GM12878 (cell line): Measurements from ENCODE around the gene ADAM30. TPM values are rescaled to one million over a fixed set of nuclear protein-coding genes. Genes with fewer than 3 reads are reported as not detected.

Experiments
- ATAC-seq: fragments of 200-7000 bp; cut with Tn5 transposase; 3 replicates; pipeline ENCODE4 v1.9.1; 2020; ENCODE audit warnings: mild to moderate bottlenecking, moderate library complexity
- BruUV-seq: library from RNA; stranded (reverse); fragments of 400-500 nt; replicated peaks from 2 replicates; lab custom pipeline; 2021; lab: Mats Ljungman, UMichigan
- CTCF ChIA-PET: fragments of 300-600 bp; sonication (Branson Sonifier 250); formaldehyde crosslinking; extraction: SDS; loops from one replicate; lab custom pipeline; 2021; ENCODE audit warnings: inconsistent platforms; lab: Yijun Ruan, JAX
- POLR2A ChIA-PET: fragments of 350-600 bp; formaldehyde crosslinking; extraction: SDS; loops from one replicate; lab custom pipeline; 2021; ENCODE audit warnings: inconsistent platforms; lab: Charles Lee
- RAD21 ChIA-PET: fragments of 300-600 bp; sonication (Branson Sonifier 250); formaldehyde crosslinking; loops from one replicate; lab custom pipeline; 2023; ENCODE audit warnings: antibody characterized with exemption; ENCODE audit not compliant: unreplicated experiment; lab: Charles Lee
- SMC1A ChIA-PET: fragments of 300-600 bp; sonication (Branson Sonifier 250); formaldehyde crosslinking; loops from one replicate; lab custom pipeline; 2023; ENCODE audit not compliant: unreplicated experiment, uncharacterized antibody; lab: Charles Lee
- DNase-seq: peaks from one replicate; pipeline ENCODE4 v3.0.0-alpha.2; 2011; ENCODE audit warnings: low read depth, low spot score
- FAIRE-seq: peaks from 3 replicates; lab custom pipeline; 2011; peaks lifted over from hg19 to GRCh38; lab: Jason Lieb, UNC
- H2AFZ ChIP-seq: 2 replicates; pipeline ENCODE4 v1.6.0; 2011; ENCODE audit warnings: low read depth, low read length, control low read depth; ENCODE audit not compliant: control insufficient read depth
- H3K27ac ChIP-seq: 2 replicates; pipeline ENCODE4 v1.5.1; 2011; ENCODE audit warnings: control low read depth; ENCODE audit not compliant: control insufficient read depth, insufficient read depth
- H3K27me3 ChIP-seq, 2 experiments: replicated peaks in 1 of 2; 2 replicates each; pipeline versions ENCODE4 v1.6.0 to v1.6.1; 2011; ENCODE audit warnings: low read length in 1 of 2; ENCODE audit not compliant: control insufficient read depth in 2 of 2, insufficient read depth in 2 of 2
- H3K36me3 ChIP-seq, 2 experiments: 2 replicates each; pipeline ENCODE4 v1.5.1; 2011; ENCODE audit warnings: low read length in 1 of 2; ENCODE audit not compliant: control insufficient read depth in 2 of 2, insufficient read depth in 2 of 2
- H3K4me1 ChIP-seq: 2 replicates; pipeline ENCODE4 v1.6.1; 2011; ENCODE audit warnings: mild to moderate bottlenecking, low read length, moderate library complexity, mixed read lengths; ENCODE audit not compliant: control insufficient read depth, insufficient read depth
- H3K4me2 ChIP-seq: 2 replicates; pipeline ENCODE4 v1.6.0; 2011; ENCODE audit warnings: control low read depth; ENCODE audit not compliant: control insufficient read depth, insufficient read depth
- H3K4me3 ChIP-seq: fragments of 200-600 bp; sonication (generic); 2 replicates; pipeline ENCODE4 v1.5.1; 2016
- H3K79me2 ChIP-seq: 2 replicates; pipeline ENCODE4 v1.6.0; 2011; ENCODE audit warnings: low read length; ENCODE audit not compliant: control insufficient read depth, insufficient read depth
- H3K9ac ChIP-seq: 2 replicates; pipeline ENCODE4 v1.8.0; 2011; ENCODE audit warnings: low read length, control low read depth, mixed read lengths; ENCODE audit not compliant: control insufficient read depth, insufficient read depth
- H3K9me3 ChIP-seq: replicated peaks from 3 replicates; pipeline ENCODE4 v1.5.1; 2011; ENCODE audit warnings: mild to moderate bottlenecking, low read length; ENCODE audit not compliant: control insufficient read depth, insufficient read depth
- H4K20me1 ChIP-seq: 2 replicates; pipeline ENCODE4 v1.6.0; 2011; ENCODE audit not compliant: control insufficient read depth, insufficient read depth
- EGR1 ChIP-seq, 2 experiments: IDR thresholded peaks; 1 replicate in 1 of 2; 2 replicates in 1 of 2; pipeline ENCODE4 v1.6.1; 2011 to 2012; ENCODE audit warnings: low read depth in 2 of 2, low read length in 2 of 2, borderline replicate concordance in 1 of 2, mild to moderate bottlenecking in 1 of 2, moderate library complexity in 1 of 2
- IKZF2 ChIP-seq, 2 experiments: fragments of 450-650 bp; IDR thresholded peaks; 2 replicates each; pipeline ENCODE4 v1.6.1; 2017; ENCODE audit warnings: mild to moderate bottlenecking in 2 of 2, moderate library complexity in 2 of 2
- MTA2 ChIP-seq: fragments of 450-650 bp; IDR thresholded peaks from 2 replicates; pipeline ENCODE4 v1.6.1; 2016; ENCODE audit warnings: low read depth, mild to moderate bottlenecking, moderate library complexity
- PML ChIP-seq: IDR thresholded peaks from 2 replicates; pipeline ENCODE4 v1.6.1; 2012; ENCODE audit warnings: low read length, inconsistent platforms
- SMC3 ChIP-seq: IDR thresholded peaks from 2 replicates; pipeline ENCODE4 v1.6.1; 2011; ENCODE audit warnings: low read length, improper control_type of control experiment, borderline replicate concordance
- in situ Hi-C: fragments of 300-500 bp; cut with MboI; formaldehyde crosslinking; loops from 9 replicates; pipeline ENCODE4 v1.14.3; 2018; ENCODE audit warnings: mixed read lengths
- intact Hi-C: fragments of 100-400 bp; cut with micrococcal nuclease; formaldehyde crosslinking; loops from one replicate; pipeline ENCODE4 v1.14.2; 2022; ENCODE audit not compliant: unreplicated experiment
- polyA plus RNA-seq, 11 experiments: library from polyadenylated mRNA; depleted of rRNA in 4 of 11; unstranded in 6 of 11; stranded (reverse) in 5 of 11; fragments of >200 nt; fragmentation: Nextera tagmentation in 4 of 11; fragmentation: Illumina TruSeq in 1 of 11; extraction: Ambion mirVana in 4 of 11; extraction: Trizol in 1 of 11; gene quantifications; 1 replicate in 1 of 11; 2 replicates in 10 of 11; pipeline versions ENCODE4 v1.2.1 to v1.2.3, GENCODE V29; 2011 to 2016; ENCODE audit warnings: inconsistent platforms in 2 of 11, missing spikeins in 2 of 11, low read depth in 1 of 11
- total RNA-seq, 4 experiments: library from RNA; depleted of rRNA in 3 of 4; stranded (reverse); fragments of >200 nt in 3 of 4; fragmentation: Illumina TruSeq in 1 of 4; extraction: Trizol in 1 of 4; gene quantifications; 2 replicates each; pipeline versions ENCODE4 v1.2.1 to v1.2.3, GENCODE V29; 2013 to 2021
- TF ChIP-seq, protein P1 (sequence below): fragments of 450-650 bp; IDR thresholded peaks from 2 replicates; pipeline ENCODE4 v1.6.1; 2017; ENCODE audit warnings: mild to moderate bottlenecking, moderate library complexity
- TF ChIP-seq, protein P2 (sequence below): IDR thresholded peaks from 2 replicates; pipeline ENCODE4 v1.6.1; 2012; ENCODE audit warnings: low read depth, low read length, improper control_type of control experiment

Gene ADAM30
- total and polyA plus RNA-seq, 10 of the 15 experiments (the other 5 are each of a cell fraction or from before 2014, with no cell fraction given), result not detected

DNA sequence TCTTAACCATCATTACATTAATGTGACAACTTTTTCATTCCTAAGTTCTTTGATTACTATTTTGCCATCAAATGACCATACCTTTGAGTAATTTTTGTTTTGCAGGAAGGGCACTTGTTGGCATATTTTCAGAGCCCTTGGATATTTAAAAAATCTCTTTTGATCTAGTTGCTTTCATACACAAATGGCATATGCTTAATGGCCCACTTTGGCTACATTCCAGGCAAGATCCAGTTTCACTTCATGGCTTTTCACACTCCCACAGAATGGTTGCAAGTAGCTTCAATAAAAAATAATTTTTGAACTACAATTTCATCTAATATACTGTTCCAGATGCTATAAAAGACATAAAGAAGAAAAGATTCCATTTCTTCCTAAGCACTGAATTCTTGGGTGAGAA, 18.1 kb downstream of the ADAM30 start:
- intact Hi-C loops (no loop called here), in situ Hi-C loops (loop anchor here (10.0 kb wide), 1 partner anchor 57 kb away; no protein-coding TSS in a partner anchor)
- Histone ChIP-seq H3K9me3 (no peaks in the 10 kb centered on the region), H4K20me1 (no peaks in the 10 kb centered on the region), H3K27me3 (peaks cover 0 to 3% of the 10 kb centered on the region in 2 experiments; a peak in 2 of 4 replicates), H3K27ac (no peak overlapping the region), H3K4me3 (no peak overlapping the region), H3K9ac (no peak overlapping the region), H3K4me1 (no peaks in the 10 kb centered on the region), H3K79me2 (no peaks in the 10 kb centered on the region), H3K36me3 (no peaks in the 10 kb centered on the region), H3K4me2 (no peak overlapping the region), H2AFZ (no peak overlapping the region)
- FAIRE-seq, result no peak
- ATAC-seq, result no peak
- DNase-seq, result no peak
- SMC1A ChIA-PET, result no interaction called here
- RAD21 ChIA-PET, result no interaction called here
- no TSS peak for BruUV-seq
- CTCF ChIA-PET, result interaction anchor here (1.0 kb wide), 1 partner anchor 62 kb away, joined by 3 read pairs; no protein-coding TSS in a partner anchor
- POLR2A ChIA-PET, result no interaction called here
- TF ChIP-seq, protein P1, sequence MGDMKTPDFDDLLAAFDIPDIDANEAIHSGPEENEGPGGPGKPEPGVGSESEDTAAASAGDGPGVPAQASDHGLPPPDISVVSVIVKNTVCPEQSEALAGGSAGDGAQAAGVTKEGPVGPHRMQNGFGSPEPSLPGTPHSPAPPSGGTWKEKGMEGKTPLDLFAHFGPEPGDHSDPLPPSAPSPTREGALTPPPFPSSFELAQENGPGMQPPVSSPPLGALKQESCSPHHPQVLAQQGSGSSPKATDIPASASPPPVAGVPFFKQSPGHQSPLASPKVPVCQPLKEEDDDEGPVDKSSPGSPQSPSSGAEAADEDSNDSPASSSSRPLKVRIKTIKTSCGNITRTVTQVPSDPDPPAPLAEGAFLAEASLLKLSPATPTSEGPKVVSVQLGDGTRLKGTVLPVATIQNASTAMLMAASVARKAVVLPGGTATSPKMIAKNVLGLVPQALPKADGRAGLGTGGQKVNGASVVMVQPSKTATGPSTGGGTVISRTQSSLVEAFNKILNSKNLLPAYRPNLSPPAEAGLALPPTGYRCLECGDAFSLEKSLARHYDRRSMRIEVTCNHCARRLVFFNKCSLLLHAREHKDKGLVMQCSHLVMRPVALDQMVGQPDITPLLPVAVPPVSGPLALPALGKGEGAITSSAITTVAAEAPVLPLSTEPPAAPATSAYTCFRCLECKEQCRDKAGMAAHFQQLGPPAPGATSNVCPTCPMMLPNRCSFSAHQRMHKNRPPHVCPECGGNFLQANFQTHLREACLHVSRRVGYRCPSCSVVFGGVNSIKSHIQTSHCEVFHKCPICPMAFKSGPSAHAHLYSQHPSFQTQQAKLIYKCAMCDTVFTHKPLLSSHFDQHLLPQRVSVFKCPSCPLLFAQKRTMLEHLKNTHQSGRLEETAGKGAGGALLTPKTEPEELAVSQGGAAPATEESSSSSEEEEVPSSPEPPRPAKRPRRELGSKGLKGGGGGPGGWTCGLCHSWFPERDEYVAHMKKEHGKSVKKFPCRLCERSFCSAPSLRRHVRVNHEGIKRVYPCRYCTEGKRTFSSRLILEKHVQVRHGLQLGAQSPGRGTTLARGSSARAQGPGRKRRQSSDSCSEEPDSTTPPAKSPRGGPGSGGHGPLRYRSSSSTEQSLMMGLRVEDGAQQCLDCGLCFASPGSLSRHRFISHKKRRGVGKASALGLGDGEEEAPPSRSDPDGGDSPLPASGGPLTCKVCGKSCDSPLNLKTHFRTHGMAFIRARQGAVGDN, result no peak
- no peak for TF ChIP-seq MTA2
- no peak for TF ChIP-seq IKZF2 (IDR thresholded peaks at IDR 0.05)
- TF ChIP-seq, protein P2, sequence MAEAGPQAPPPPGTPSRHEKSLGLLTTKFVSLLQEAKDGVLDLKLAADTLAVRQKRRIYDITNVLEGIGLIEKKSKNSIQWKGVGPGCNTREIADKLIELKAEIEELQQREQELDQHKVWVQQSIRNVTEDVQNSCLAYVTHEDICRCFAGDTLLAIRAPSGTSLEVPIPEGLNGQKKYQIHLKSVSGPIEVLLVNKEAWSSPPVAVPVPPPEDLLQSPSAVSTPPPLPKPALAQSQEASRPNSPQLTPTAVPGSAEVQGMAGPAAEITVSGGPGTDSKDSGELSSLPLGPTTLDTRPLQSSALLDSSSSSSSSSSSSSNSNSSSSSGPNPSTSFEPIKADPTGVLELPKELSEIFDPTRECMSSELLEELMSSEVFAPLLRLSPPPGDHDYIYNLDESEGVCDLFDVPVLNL, result no peak
- no peak for TF ChIP-seq PML
- TF ChIP-seq EGR1 (IDR thresholded peaks at IDR 0.05; ENCODE audit: borderline replicate concordance in 1 of 2, low read depth in 2 of 2, low read length in 2 of 2), result no peak
- no peak for TF ChIP-seq SMC3
